Measurements from ENCODE around the gene CHD6.

Gene CHD6

GRCh38 chr20:41617902-41618806 lies at the start of gene CHD6:
Gene CHD6 (minus strand): TSS chr20:41618377. CDS start chr20:41551337, 67,040 bp downstream.
- peak; percentile 62 for FAIRE-seq

GRCh38 chr20:41664584-41664983 lies 46.4 kb upstream of the CHD6 start:
- FAIRE-seq, result peak; percentile 56

GRCh38 chr20:41657655-41658054 lies 39.5 kb upstream of the CHD6 start:
- no peak for FAIRE-seq

- FAIRE-seq, result no peak
Measured at GRCh38 chr20:41655962-41656618, 37.9 kb upstream of the CHD6 start.

GRCh38 chr20:41654884-41655283 lies 36.7 kb upstream of the CHD6 start:
- no peak for FAIRE-seq

GRCh38 chr20:41654292-41654691 lies 36.1 kb upstream of the CHD6 start:
- no peak for FAIRE-seq

GRCh38 chr20:41650231-41650948 lies 32.2 kb upstream of the CHD6 start:
- no peak for FAIRE-seq

- no peak for FAIRE-seq
Measured at GRCh38 chr20:41649489-41649888, 31.3 kb upstream of the CHD6 start.

GRCh38 chr20:41645372-41645771 lies 27.2 kb upstream of the CHD6 start:
- no peak for FAIRE-seq

- no peak for FAIRE-seq
Measured at GRCh38 chr20:41643504-41643938, 25.3 kb upstream of the CHD6 start.

- FAIRE-seq, result no peak
Measured at GRCh38 chr20:41639630-41640029, 21.5 kb upstream of the CHD6 start.

GRCh38 chr20:41638456-41638855 lies 20.3 kb upstream of the CHD6 start:
- FAIRE-seq, result no peak

GRCh38 chr20:41635158-41635557 lies 17.0 kb upstream of the CHD6 start:
- FAIRE-seq, result no peak

GRCh38 chr20:41632896-41633295 lies 14.7 kb upstream of the CHD6 start:
- FAIRE-seq, result no peak

- no peak for FAIRE-seq
Measured at GRCh38 chr20:41631826-41632225, 13.6 kb upstream of the CHD6 start.

GRCh38 chr20:41630846-41631245 lies 12.7 kb upstream of the CHD6 start:
- no peak for FAIRE-seq

- FAIRE-seq, result no peak
Measured at GRCh38 chr20:41627611-41628244, 9.6 kb upstream of the CHD6 start.

- no peak for FAIRE-seq
Measured at GRCh38 chr20:41627001-41627495, 8.9 kb upstream of the CHD6 start.

GRCh38 chr20:41623625-41624375 lies 5.6 kb upstream of the CHD6 start:
- no peak for FAIRE-seq

GRCh38 chr20:41622584-41622983 lies 4.4 kb upstream of the CHD6 start:
- no peak for FAIRE-seq

GRCh38 chr20:41621971-41622370 lies 3.8 kb upstream of the CHD6 start:
- FAIRE-seq, result no peak

GRCh38 chr20:41621421-41621820 lies 3.2 kb upstream of the CHD6 start:
- no peak for FAIRE-seq
